GM19193 (cell line): Measurements from ENCODE around the gene ZBTB5.

Source experiments
- POLR2A ChIP-seq: IDR thresholded peaks from 4 replicates; pipeline ENCODE4 v1.6.1; 2011; ENCODE audit not compliant: insufficient read depth, insufficient read length; ENCODE audit errors: extremely low read depth

Gene ZBTB5

DNA sequence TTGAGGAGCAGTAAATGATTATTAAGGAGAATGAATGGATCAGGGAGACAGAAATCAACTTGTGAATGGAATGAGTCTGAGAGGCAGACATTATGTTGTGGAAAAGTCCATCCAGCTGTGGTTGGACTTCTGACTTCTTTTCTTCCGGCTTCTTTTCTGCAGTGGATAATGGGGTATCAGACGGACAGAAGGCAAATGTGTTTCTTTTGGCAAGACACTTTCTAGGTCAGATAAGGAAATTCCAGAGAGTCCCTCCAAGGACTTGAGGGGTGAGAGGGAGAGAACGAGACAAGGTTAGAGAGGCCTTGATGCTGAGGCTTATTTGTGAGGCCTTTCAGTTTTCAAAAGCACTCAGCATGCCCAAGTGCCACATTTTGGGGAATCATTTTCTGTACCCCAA lies 59.9 kb downstream of the ZBTB5 start:
- TF ChIP-seq POLR2A: no peak

DNA sequence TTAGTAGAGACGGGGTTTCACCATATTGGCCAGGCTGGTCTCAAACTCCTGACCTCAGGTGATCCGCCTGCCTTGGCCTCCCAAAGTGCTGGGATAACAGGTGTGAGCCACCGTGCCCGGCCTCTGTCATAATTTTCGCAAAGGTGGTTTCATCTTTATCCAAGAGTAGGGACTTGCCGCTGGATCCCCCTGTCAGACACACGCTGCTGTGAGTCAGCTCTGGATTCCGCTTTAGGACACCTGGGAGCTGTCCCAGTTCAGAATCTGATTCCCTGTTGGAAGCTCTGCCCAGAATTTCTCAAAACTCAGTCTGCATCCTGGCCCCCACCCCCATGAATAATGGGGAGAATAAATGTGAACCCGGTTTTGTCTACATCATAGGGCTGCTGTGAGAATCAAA lies 60.7 kb downstream of the ZBTB5 start:
- TF ChIP-seq POLR2A: no peak

DNA sequence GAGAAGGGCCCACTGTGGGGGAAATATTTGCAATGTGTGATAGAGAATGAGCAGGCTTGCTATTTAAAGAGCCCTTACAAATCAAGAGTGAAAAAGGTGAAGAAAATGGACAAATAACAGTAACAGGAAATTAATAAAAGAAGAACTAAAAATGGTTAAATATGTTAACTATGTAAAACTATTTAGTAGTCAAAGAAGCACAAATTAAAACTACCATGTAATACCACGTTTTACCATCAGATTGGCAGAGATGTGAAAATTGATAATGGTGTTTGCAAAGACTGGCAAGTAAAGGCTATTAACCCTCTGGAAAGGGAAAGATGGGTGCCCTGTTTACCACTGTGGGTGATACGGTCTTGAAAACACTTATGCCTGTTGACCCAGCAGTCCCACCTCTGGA lies 65.9 kb downstream of the ZBTB5 start:
- TF ChIP-seq POLR2A: no peak

DNA sequence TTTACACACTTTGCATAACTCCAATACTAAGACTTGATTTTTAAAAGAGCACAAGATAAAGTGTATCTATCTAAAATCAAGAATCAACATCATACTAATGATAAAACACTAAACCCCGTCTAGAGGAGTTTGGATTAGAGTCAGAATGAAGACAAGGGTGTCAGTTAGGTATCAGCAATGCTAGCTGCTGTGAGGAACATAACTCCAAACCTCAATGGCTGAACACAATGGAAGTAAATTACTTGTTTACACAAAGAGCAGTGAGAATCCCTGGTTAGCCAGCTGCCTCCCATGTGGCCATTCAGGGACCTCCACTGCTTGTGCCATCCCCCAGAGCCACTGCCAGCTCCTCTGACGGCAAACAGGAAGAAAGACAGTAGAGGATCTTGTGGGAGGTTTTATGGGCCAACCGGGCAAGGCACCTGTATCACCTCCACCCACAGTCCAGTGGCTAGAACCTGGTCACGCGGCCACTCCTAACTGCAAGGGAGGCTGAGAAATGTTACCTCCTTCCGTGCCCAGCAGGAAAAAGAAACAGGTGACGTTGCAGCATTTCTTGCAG lies 66.7 kb downstream of the ZBTB5 start:
- TF ChIP-seq POLR2A: peak; percentile 49

DNA sequence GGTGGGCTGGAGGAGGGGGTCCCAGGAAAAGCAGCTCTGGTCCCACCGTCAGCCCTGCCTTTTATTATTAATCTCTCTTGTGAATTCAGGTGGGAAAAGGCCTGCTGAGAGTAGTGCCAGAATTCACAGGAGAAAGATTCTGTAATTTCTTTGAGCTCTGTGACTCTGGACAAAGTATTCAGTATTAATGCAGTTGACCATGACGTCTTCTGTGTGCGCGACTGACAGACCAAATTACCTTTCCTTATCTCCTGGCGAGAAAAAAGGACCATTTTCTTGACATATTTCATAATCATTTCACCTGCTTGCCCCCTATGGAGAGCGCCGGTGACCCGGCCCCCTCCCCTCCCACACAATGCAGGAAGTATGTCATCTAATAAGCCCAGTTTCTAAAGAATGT lies 69.6 kb downstream of the ZBTB5 start:
- no peak for TF ChIP-seq POLR2A

DNA sequence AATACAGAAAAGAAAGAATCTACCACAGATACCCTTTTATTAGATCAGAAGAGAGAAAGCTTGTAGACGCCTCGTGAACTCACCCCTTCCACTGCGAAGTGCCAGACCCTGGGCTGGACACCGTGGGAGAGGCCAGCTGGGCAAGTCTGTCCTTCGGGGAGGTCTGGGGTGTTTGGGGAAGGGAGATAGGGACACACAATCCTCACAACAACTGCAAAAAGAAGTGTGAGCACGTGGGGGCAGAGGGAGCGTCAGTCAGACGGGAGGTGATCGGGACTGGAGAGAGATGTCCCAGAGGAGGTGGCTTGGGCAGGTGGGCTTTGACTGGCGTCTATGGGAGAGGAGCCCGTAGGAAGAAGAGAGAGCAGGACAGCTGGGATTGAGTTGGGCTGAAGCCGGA lies 70.0 kb downstream of the ZBTB5 start:
- TF ChIP-seq POLR2A: no peak

DNA sequence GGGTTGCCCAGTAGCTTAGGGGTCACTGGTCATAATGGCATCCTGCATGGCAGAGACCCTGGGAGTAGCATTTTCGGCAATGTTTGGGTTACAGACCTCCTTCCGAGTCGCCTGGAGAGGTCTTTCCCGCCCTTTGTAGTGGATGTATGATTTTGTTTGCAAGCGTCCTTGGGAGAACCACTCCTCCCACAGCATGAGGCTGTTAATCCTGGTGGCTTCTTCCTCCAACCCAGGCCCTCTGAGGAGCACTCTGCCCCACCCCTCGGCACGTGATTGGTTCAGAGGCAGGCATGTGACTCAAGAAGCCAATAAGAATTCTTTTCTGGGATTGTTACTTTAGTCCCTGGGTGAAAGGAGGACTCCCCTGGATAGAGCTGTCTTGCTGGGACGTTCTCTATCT lies 73.0 kb downstream of the ZBTB5 start:
- no peak for TF ChIP-seq POLR2A

DNA sequence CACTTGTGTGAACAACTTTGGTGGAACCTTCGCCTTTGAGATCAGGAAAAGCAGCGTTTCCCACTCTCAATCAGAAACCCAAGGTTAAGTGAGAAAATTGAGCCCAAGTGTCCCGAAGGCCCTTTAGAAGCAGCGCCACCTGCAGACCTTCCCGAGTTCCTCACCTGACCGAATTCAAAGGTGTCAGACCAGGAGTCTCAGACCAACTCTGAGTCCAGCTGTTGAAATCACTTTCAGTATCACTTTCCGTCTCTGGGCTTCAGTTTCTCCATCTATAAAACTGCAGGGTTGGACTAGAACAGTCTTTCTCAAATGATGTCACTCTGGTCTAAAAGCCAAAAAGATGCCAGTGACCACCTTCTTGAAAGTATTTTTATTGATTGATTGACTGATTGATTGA lies 74.5 kb downstream of the ZBTB5 start:
- TF ChIP-seq POLR2A: no peak
